ENCODE measurements around the gene KCNT2.

The KCNT2 gene

GRCh38 chr1:196400478-196401451 lies 207.5 kb downstream of the KCNT2 start:
- Histone ChIP-seq H3K27ac (peak overlapping the region in 8 of 11 experiments; percentile 17 to 71 (median 56); a peak in 13 of 22 replicates), H3K9ac (peak overlapping the region in 2 of 11 experiments; percentile 24 to 27; a peak in 2 of 22 replicates), H3K27me3 (no peaks in the 10 kb centered on the region), H3K4me2 (peak overlapping the region in 9 of 11 experiments; percentile 9 to 80 (median 52); a peak in 16 of 22 replicates), H3K4me3 (no peak overlapping the region), H3K36me3 (no peaks in the 10 kb centered on the region), H3K4me1 (peaks cover 0 to 26% (median 17%) of the 10 kb centered on the region in 10 experiments; a peak in 15 of 20 replicates), H4K20me1 (no peaks in the 10 kb centered on the region), H3K9me3 (replicated peaks in 1 of 11) (no peaks in the 10 kb centered on the region)
- TF ChIP-seq Cebpa-rat (IDR thresholded peaks at IDR 0.05), result peak in 2 of 11 experiments; percentile 25 to 49; a peak in 2 of 22 replicates

GRCh38 chr1:196399713-196400112 lies 208.5 kb downstream of the KCNT2 start:
- Histone ChIP-seq H3K9ac (no peak overlapping the region), H3K4me2 (peak overlapping the region in 3 of 11 experiments; percentile 22 to 65 (median 42); a peak in 6 of 22 replicates), H4K20me1 (no peaks in the 10 kb centered on the region), H3K27ac (peak overlapping the region in 6 of 11 experiments; percentile 22 to 71 (median 58); a peak in 9 of 22 replicates), H3K27me3 (no peaks in the 10 kb centered on the region), H3K9me3 (replicated peaks in 1 of 11) (no peaks in the 10 kb centered on the region), H3K4me3 (no peak overlapping the region), H3K36me3 (no peaks in the 10 kb centered on the region), H3K4me1 (peaks cover 0 to 26% (median 17%) of the 10 kb centered on the region in 10 experiments; a peak in 15 of 20 replicates)
- no peak for TF ChIP-seq Cebpa-rat (IDR thresholded peaks at IDR 0.05)

- TF ChIP-seq Cebpa-rat (IDR thresholded peaks at IDR 0.05), result no peak
- Histone ChIP-seq H3K9me3 (replicated peaks in 1 of 11) (no peaks in the 10 kb centered on the region), H3K4me2 (no peak overlapping the region), H4K20me1 (no peaks in the 10 kb centered on the region), H3K27ac (no peak overlapping the region), H3K4me3 (no peak overlapping the region), H3K27me3 (no peaks in the 10 kb centered on the region), H3K4me1 (no peaks in the 10 kb centered on the region), H3K36me3 (no peaks in the 10 kb centered on the region), H3K9ac (no peak overlapping the region)
Observed at GRCh38 chr1:196393742-196394141, 214.5 kb downstream of the KCNT2 start.

GRCh38 chr1:196393282-196393681 lies 215.0 kb downstream of the KCNT2 start:
- no peak for TF ChIP-seq Cebpa-rat (IDR thresholded peaks at IDR 0.05)

GRCh38 chr1:196387766-196388165 lies 220.5 kb downstream of the KCNT2 start:
- H3K9me3 ChIP-seq (replicated peaks in 1 of 11), result no peaks in the 10 kb centered on the region
- H3K4me3 ChIP-seq, result no peak overlapping the region
- no peak overlapping the region for H3K9ac ChIP-seq
- H3K36me3 ChIP-seq, result no peaks in the 10 kb centered on the region
- H3K27ac ChIP-seq, result no peak overlapping the region
- H3K4me1 ChIP-seq, result no peaks in the 10 kb centered on the region
- no peaks in the 10 kb centered on the region for H3K27me3 ChIP-seq
- H4K20me1 ChIP-seq, result no peaks in the 10 kb centered on the region
- H3K4me2 ChIP-seq, result no peak overlapping the region
- no peak for TF ChIP-seq Cebpa-rat (IDR thresholded peaks at IDR 0.05)

More at GRCh38 chr1:196393282-196393681, 215.0 kb downstream of the KCNT2 start:
- H3K4me3 ChIP-seq, result no peak overlapping the region
- H3K36me3 ChIP-seq, result no peaks in the 10 kb centered on the region
- H3K4me1 ChIP-seq, result no peaks in the 10 kb centered on the region
- H3K4me2 ChIP-seq, result no peak overlapping the region
- H4K20me1 ChIP-seq, result no peaks in the 10 kb centered on the region
- no peaks in the 10 kb centered on the region for H3K27me3 ChIP-seq
- H3K9ac ChIP-seq, result no peak overlapping the region
- H3K27ac ChIP-seq, result no peak overlapping the region
- no peaks in the 10 kb centered on the region for H3K9me3 ChIP-seq (replicated peaks in 1 of 11)

- no peaks in the 10 kb centered on the region for H3K4me1 ChIP-seq
- no peaks in the 10 kb centered on the region for H3K36me3 ChIP-seq
- H3K4me2 ChIP-seq, result no peak overlapping the region
- H3K27ac ChIP-seq, result no peak overlapping the region
- no peaks in the 10 kb centered on the region for H3K9me3 ChIP-seq (replicated peaks in 1 of 11)
- no peaks in the 10 kb centered on the region for H3K27me3 ChIP-seq
- no peak for TF ChIP-seq Cebpa-rat (IDR thresholded peaks at IDR 0.05)
- H3K9ac ChIP-seq, result no peak overlapping the region
- no peak overlapping the region for H3K4me3 ChIP-seq
- H4K20me1 ChIP-seq, result no peaks in the 10 kb centered on the region
Observed at GRCh38 chr1:196385109-196385508, 223.1 kb downstream of the KCNT2 start.

GRCh38 chr1:196382383-196382782 lies 225.9 kb downstream of the KCNT2 start:
- TF ChIP-seq Cebpa-rat (IDR thresholded peaks at IDR 0.05), result no peak
- H3K27ac ChIP-seq, result no peak overlapping the region

GRCh38 chr1:196381544-196381943 lies 226.7 kb downstream of the KCNT2 start:
- no peaks in the 10 kb centered on the region for H3K9me3 ChIP-seq (replicated peaks in 1 of 11)
- no peaks in the 10 kb centered on the region for H3K36me3 ChIP-seq
- peaks cover 0 to 5% (median 0%) of the 10 kb centered on the region in 10 experiments; a peak in 7 of 20 replicates for H3K4me1 ChIP-seq
- H3K9ac ChIP-seq, result no peak overlapping the region
- H4K20me1 ChIP-seq, result no peaks in the 10 kb centered on the region
- no peaks in the 10 kb centered on the region for H3K27me3 ChIP-seq
- H3K27ac ChIP-seq, result no peak overlapping the region
- TF ChIP-seq Cebpa-rat (IDR thresholded peaks at IDR 0.05), result no peak
- no peak overlapping the region for H3K4me3 ChIP-seq
- H3K4me2 ChIP-seq, result no peak overlapping the region

More at GRCh38 chr1:196382383-196382782, 225.9 kb downstream of the KCNT2 start:
- H3K27me3 ChIP-seq, result no peaks in the 10 kb centered on the region
- H3K36me3 ChIP-seq, result no peaks in the 10 kb centered on the region
- no peaks in the 10 kb centered on the region for H4K20me1 ChIP-seq
- no peaks in the 10 kb centered on the region for H3K4me1 ChIP-seq
- H3K4me2 ChIP-seq, result no peak overlapping the region
- H3K4me3 ChIP-seq, result no peak overlapping the region
- H3K9ac ChIP-seq, result no peak overlapping the region
- no peaks in the 10 kb centered on the region for H3K9me3 ChIP-seq (replicated peaks in 1 of 11)

GRCh38 chr1:196380316-196380715 lies 227.9 kb downstream of the KCNT2 start:
- no peaks in the 10 kb centered on the region for H4K20me1 ChIP-seq
- H3K27me3 ChIP-seq, result no peaks in the 10 kb centered on the region
- no peaks in the 10 kb centered on the region for H3K36me3 ChIP-seq
- no peak overlapping the region for H3K9ac ChIP-seq
- peaks cover 0 to 10% (median 0%) of the 10 kb centered on the region in 10 experiments; a peak in 7 of 20 replicates for H3K4me1 ChIP-seq
- no peaks in the 10 kb centered on the region for H3K9me3 ChIP-seq (replicated peaks in 1 of 11)
- H3K4me3 ChIP-seq, result no peak overlapping the region
- no peak for TF ChIP-seq Cebpa-rat (IDR thresholded peaks at IDR 0.05)
- H3K4me2 ChIP-seq, result no peak overlapping the region
- no peak overlapping the region for H3K27ac ChIP-seq
